PC-3 (cell line): ENCODE data around the gene MSMB. TPM values are rescaled to one million over a fixed set of nuclear protein-coding genes. Genes with fewer than 3 reads are reported as not detected.
A peak's percentile ranks its signal among the peaks of the same experiment; 100 is the strongest.

ENCODE experiments used
- ATAC-seq: fragments of 200-7000 bp; cut with Tn5 transposase; 2 replicates; pipeline ENCODE4 v1.9.1; 2020; ENCODE audit warnings: mild to moderate bottlenecking, moderate library complexity
- BruUV-seq: library from RNA; stranded (reverse); fragments of 400-500 nt; replicated peaks from 2 replicates; lab custom pipeline; 2021; lab: Mats Ljungman, UMichigan
- CTCF ChIA-PET: fragments of 300-600 bp; sonication (Branson Sonifier 250); formaldehyde crosslinking; loops from one replicate; lab custom pipeline; 2022; ENCODE audit warnings: antibody characterized with exemption; lab: Charles Lee
- POLR2A ChIA-PET: fragments of 300-600 bp; sonication (Branson Sonifier 250); formaldehyde crosslinking; loops from one replicate; lab custom pipeline; 2022; ENCODE audit warnings: antibody characterized with exemption; ENCODE audit not compliant: unreplicated experiment; lab: Charles Lee
- DNase-seq: peaks from one replicate; pipeline ENCODE4 v3.0.0-alpha.2; 2015
- H2AFZ ChIP-seq: fragments of 300-600 bp; sonication (generic); 2 replicates; pipeline ENCODE4 v1.6.0; 2016; ENCODE audit warnings: antibody characterized with exemption, low read length
- H3F3A ChIP-seq: fragments of 300-600 bp; sonication (generic); one replicate; pipeline ENCODE4 v1.6.0; 2017; ENCODE audit warnings: antibody characterized with exemption, low read length, control low read depth, mild to moderate bottlenecking; ENCODE audit not compliant: unreplicated experiment
- H3K27ac ChIP-seq: fragments of 300-600 bp; sonication (generic); 2 replicates; pipeline ENCODE4 v1.5.1; 2016; ENCODE audit warnings: mild to moderate bottlenecking, low read length
- H3K27me3 ChIP-seq: fragments of 300-600 bp; sonication (generic); 2 replicates; pipeline ENCODE4 v1.6.1; 2016; ENCODE audit warnings: low read length, mixed read lengths
- H3K36me3 ChIP-seq: fragments of 300-600 bp; sonication (generic); 2 replicates; pipeline ENCODE4 v1.6.1; 2016; ENCODE audit warnings: low read depth, mixed run types, low read length, mixed read lengths
- H3K4me1 ChIP-seq: fragments of 300-600 bp; sonication (generic); 2 replicates; pipeline ENCODE4 v1.5.1; 2016; ENCODE audit warnings: low read length; ENCODE audit not compliant: insufficient read depth
- H3K4me2 ChIP-seq: fragments of 300-600 bp; sonication (generic); 2 replicates; pipeline ENCODE4 v1.6.0; 2016; ENCODE audit warnings: low read length
- H3K4me3 ChIP-seq: fragments of 300-600 bp; sonication (generic); 2 replicates; pipeline ENCODE4 v1.5.1; 2016; ENCODE audit warnings: mild to moderate bottlenecking, low read length, mixed read lengths
- H3K79me2 ChIP-seq: fragments of 300-600 bp; sonication (generic); 2 replicates; pipeline ENCODE4 v1.6.1; 2017; ENCODE audit warnings: low read length, mixed read lengths
- H3K9ac ChIP-seq: fragments of 300-600 bp; sonication (generic); 2 replicates; pipeline ENCODE4 v1.6.0; 2016; ENCODE audit warnings: mild to moderate bottlenecking, low read length
- H3K9me2 ChIP-seq: fragments of 300-600 bp; sonication (generic); replicated peaks from 2 replicates; pipeline ENCODE4 v1.6.1; 2016; ENCODE audit warnings: mixed run types, low read length, mixed read lengths
- H3K9me3 ChIP-seq: fragments of 300-600 bp; sonication (generic); 2 replicates; pipeline ENCODE4 v1.6.1; 2016; ENCODE audit warnings: low read length, mixed read lengths
- H4K20me1 ChIP-seq: fragments of 300-600 bp; sonication (generic); 2 replicates; pipeline ENCODE4 v1.6.1; 2016; ENCODE audit warnings: low read length, mixed read lengths
- EZH2 ChIP-seq: fragments of 300-600 bp; sonication (generic); IDR thresholded peaks from one replicate; pipeline ENCODE4 v1.6.1; 2017; ENCODE audit warnings: antibody characterized with exemption, mild to moderate bottlenecking, low read length; ENCODE audit not compliant: unreplicated experiment
- EZH2phosphoT487 ChIP-seq: fragments of 300-600 bp; sonication (generic); IDR thresholded peaks from 2 replicates; pipeline ENCODE4 v1.6.1; 2018; ENCODE audit warnings: mild to moderate bottlenecking, antibody characterized with exemption, low read length, borderline replicate concordance
- intact Hi-C: fragments of 100-400 bp; cut with micrococcal nuclease; formaldehyde crosslinking; loops from 2 replicates; pipeline ENCODE4 v1.9.0; 2023
- total RNA-seq: library from RNA; depleted of rRNA; stranded (reverse); fragments of >200 nt; gene quantifications from 2 replicates; pipeline ENCODE4 v1.2.3, GENCODE V29; 2014
- TF ChIP-seq, protein P1 (sequence below): fragments of 300-600 bp; sonication (generic); conservative IDR thresholded peaks from 2 replicates; pipeline ENCODE4 v1.5.1; 2017; ENCODE audit warnings: antibody characterized with exemption, low read depth, mild to moderate bottlenecking, low read length

Gene MSMB
- total RNA-seq, 1 experiment from 2014 or later, result not detected

DNA sequence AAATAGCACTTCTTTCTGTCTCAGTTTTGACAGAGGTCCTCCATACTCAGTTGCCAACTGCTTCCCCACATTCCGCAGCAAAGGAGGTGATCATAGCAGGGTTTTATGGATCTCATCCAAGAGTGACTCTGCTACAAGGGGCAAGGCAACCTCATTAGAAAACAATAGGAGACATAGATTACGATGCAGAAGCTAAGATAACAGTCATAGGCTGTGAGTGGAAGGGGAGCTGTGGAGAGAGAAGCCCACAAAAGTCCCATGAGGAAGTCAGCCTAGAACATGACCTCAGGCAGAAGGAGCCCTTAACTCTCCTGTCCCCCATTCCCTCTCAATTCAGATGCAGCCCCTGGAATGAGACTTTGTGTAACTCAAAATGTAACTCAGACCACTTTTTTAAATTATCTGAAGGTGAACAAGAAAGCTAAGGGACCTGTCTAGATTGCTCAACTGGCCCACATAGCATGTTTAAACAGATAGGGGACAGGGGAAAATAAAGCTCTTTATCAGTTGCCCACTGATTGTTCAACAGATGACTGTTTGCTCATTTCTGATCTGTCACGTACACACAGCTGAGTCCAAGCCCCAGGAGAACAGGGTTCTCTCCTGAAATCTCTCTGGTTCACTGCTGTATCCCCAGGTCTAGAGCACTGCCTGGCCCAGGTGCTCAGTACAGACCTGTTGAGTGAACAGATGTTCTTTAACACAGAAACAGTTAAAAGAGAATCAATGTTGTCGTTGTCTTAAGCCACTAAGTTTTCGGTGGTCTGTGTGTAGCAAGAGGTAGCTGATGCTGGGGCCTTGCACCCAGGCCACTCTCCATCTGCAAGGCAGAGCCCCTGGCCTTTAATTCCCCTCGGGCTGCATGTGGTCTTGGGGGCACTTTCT, 14.2 kb downstream of the MSMB start:
- Histone ChIP-seq H3F3A (no peaks in the 10 kb centered on the region), H3K79me2 (peaks cover 35% of the 10 kb centered on the region), H3K4me2 (no peak overlapping the region), H3K9me2 (no peaks in the 10 kb centered on the region), H4K20me1 (peaks cover 23% of the 10 kb centered on the region), H3K4me1 (peaks cover 13% of the 10 kb centered on the region), H3K9ac (no peak overlapping the region), H3K9me3 (no peaks in the 10 kb centered on the region), H2AFZ (no peak overlapping the region), H3K36me3 (no peaks in the 10 kb centered on the region), H3K4me3 (no peak overlapping the region), H3K27me3 (no peaks in the 10 kb centered on the region), H3K27ac (no peak overlapping the region)
- intact Hi-C loops, result no loop called here
- no peak for DNase-seq
- POLR2A ChIA-PET, result no interaction called here
- BruUV-seq, result no TSS peak
- no peak for ATAC-seq
- TF ChIP-seq EZH2phosphoT487 (no peak), EZH2 (no peak)
- TF ChIP-seq, protein P1, sequence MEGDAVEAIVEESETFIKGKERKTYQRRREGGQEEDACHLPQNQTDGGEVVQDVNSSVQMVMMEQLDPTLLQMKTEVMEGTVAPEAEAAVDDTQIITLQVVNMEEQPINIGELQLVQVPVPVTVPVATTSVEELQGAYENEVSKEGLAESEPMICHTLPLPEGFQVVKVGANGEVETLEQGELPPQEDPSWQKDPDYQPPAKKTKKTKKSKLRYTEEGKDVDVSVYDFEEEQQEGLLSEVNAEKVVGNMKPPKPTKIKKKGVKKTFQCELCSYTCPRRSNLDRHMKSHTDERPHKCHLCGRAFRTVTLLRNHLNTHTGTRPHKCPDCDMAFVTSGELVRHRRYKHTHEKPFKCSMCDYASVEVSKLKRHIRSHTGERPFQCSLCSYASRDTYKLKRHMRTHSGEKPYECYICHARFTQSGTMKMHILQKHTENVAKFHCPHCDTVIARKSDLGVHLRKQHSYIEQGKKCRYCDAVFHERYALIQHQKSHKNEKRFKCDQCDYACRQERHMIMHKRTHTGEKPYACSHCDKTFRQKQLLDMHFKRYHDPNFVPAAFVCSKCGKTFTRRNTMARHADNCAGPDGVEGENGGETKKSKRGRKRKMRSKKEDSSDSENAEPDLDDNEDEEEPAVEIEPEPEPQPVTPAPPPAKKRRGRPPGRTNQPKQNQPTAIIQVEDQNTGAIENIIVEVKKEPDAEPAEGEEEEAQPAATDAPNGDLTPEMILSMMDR, result no peak
- CTCF ChIA-PET, result no interaction called here

DNA sequence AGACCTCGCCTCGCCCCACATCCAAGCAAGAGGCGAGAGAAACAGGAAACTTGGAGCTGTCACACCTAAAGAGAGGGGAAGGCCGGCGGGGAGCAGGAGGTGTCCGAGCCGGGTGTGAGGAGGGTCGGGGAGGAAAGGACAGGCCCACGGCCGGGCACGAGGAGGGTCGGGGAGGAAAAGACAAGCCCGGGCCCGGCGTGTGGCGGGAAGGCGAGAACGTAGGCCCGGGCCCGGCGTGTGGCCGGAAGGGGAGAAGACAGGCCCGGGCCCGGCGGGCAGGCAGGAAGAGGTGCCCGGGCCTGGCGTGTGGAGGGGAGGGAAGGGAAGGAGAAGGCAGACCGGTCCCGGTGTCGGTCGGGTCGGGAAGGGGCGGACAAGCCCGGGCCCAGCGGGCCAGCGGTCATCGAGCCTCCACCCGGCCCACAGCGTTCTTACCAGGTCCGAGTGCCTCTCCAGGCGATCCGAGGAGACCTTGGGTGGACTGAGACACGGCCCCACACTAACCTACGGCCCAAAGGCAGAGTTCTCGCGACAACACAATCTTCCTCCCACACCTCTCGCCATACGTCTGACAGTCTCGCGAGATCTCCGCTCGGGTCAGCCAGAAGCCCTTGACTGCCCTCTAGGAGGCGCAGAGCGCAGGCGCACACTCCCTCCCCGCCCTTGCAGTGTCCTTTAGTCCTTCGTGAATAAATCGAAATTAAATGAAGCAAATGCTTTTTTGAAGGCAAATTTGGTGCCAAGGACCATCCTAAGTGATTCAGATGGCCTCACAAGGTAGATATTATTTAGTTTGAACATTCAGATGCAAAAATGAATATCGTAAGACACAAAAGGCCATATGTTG, 15.8 kb downstream of the MSMB start, which contains the start of gene NCOA4:
Gene NCOA4 (minus strand): TSS at position 533 of the 847 bp plus-strand sequence. CDS start 13,943 bp downstream, outside the sequence.
- Histone ChIP-seq H3K79me2 (peaks cover 51% of the 10 kb centered on the region), H2AFZ (peak within 1 kb of the TSS; percentile 47)
- CTCF ChIA-PET, result interaction anchor here (0.6 kb wide), 1 partner anchor 22 kb away, joined by 3 read pairs; no protein-coding TSS in a partner anchor

More for the DNA sequence above, 15.8 kb downstream of the MSMB start, which contains the start of gene NCOA4:
- H3K9ac ChIP-seq, result peak within 1 kb of the TSS; percentile 94
- peak within 1 kb of the TSS; percentile 25 for H3K27ac ChIP-seq
- H3K36me3 ChIP-seq, result no peaks in the 10 kb centered on the region
- peak; percentile 93 for DNase-seq
- POLR2A ChIA-PET, result no interaction called here
- intact Hi-C loops, result no loop called here
- peaks cover 13% of the 10 kb centered on the region for H3K4me1 ChIP-seq
- ATAC-seq, result peak; percentile 94
- no peaks in the 10 kb centered on the region for H3K27me3 ChIP-seq
- TF ChIP-seq EZH2phosphoT487 (no peak), EZH2 (no peak)
- TF ChIP-seq, protein P1, result peak; percentile 61
- H4K20me1 ChIP-seq, result peaks cover 38% of the 10 kb centered on the region
- H3K4me2 ChIP-seq, result peak within 1 kb of the TSS; percentile 98
- peak within 1 kb of the TSS; percentile 96 for H3K4me3 ChIP-seq
- H3K9me3 ChIP-seq, result no peaks in the 10 kb centered on the region
- H3K9me2 ChIP-seq, result no peaks in the 10 kb centered on the region
- BruUV-seq, result no TSS peak
- no peaks in the 10 kb centered on the region for H3F3A ChIP-seq
